ENCODE data around the gene HLA-DRA. TPM values are rescaled to one million over a fixed set of nuclear protein-coding genes. Genes with fewer than 3 reads are reported as not detected.

The HLA-DRA gene
- total RNA-seq: 0.38 and 1.7 TPM in 2 replicates

DNA sequence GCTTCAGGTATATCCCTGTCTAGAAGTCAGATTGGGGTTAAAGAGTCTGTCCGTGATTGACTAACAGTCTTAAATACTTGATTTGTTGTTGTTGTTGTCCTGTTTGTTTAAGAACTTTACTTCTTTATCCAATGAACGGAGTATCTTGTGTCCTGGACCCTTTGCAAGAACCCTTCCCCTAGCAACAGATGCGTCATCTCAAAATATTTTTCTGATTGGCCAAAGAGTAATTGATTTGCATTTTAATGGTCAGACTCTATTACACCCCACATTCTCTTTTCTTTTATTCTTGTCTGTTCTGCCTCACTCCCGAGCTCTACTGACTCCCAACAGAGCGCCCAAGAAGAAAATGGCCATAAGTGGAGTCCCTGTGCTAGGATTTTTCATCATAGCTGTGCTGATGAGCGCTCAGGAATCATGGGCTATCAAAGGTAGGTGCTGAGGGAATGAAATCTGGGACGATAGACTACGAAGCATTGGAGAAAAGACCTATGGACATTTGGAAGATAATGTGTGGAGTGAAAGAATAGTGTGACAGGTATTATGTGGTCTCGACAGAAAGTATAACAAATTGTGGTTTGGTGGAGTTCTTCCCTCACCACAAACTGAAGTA is at the start of gene HLA-DRA:
Gene HLA-DRA, plus strand, starts transcription at position 286 of the 613 bp plus-strand sequence. Its CDS starts 64 bp downstream, at position 350.

DNA sequence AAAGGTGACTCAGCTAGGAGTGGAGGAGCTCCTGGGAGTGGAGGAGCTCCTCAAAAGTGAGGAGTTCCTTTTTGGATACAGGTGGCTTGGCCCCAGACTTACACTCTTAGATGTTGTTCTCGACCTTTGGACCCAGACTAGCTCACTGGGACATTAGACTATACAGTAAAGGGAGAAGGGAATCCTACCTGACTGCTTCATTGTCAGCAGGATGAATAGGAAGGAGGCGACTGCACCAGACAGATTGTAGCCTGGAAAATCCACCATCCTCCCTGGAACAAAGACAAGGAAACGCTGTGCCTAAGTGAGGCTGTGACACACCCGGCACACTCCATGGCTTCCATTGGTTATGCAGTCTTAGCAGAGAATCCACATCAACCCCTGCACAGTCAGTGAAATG is 32.8 kb upstream of the HLA-DRA start, which contains the start of gene BTNL2:
Gene BTNL2, minus strand, starts transcription at position 325 of the 400 bp plus-strand sequence. Its CDS starts 58 bp downstream, at position 267.

Other genes with a start within 250 kb of the HLA-DRA start
- gene PBX2, start 249.7 kb upstream of the HLA-DRA start, total RNA-seq: 28.8 and 35.5 TPM in 2 replicates
- 1.5 and 1.7 TPM in 2 replicates for gene GPSM3, start 247.2 kb upstream of the HLA-DRA start, total RNA-seq
- 0.85 and 1.5 TPM in 2 replicates for gene NOTCH4, start 215.8 kb upstream of the HLA-DRA start, total RNA-seq
- not detected in 2 replicates for gene TSBP1, start 68.0 kb upstream of the HLA-DRA start, total RNA-seq
- not detected in 2 replicates for gene BTNL2, start 32.7 kb upstream of the HLA-DRA start, total RNA-seq
- gene HLA-DRB5, start 90.4 kb downstream of the HLA-DRA start, total RNA-seq: 0.28 TPM in 1 of 2 replicates, not detected in the other
- 0.58 and 3.7 TPM in 2 replicates for gene HLA-DRB1, start 150.0 kb downstream of the HLA-DRA start, total RNA-seq
- gene HLA-DQA1, start 197.5 kb downstream of the HLA-DRA start, total RNA-seq: not detected in 2 replicates
- gene HLA-DQB1, start 226.8 kb downstream of the HLA-DRA start, total RNA-seq: under 0.01 TPM in 1 of 2 replicates, not detected in the other